ENCODE measurements around the gene CALML3. TPM values are rescaled to one million over a fixed set of nuclear protein-coding genes. Genes with fewer than 3 reads are reported as not detected.
A peak's percentile ranks its signal among the peaks of the same experiment; 100 is the strongest.

CALML3 gene
- total and polyA plus RNA-seq, 7 experiments from 2014 or later, result not detected

DNA sequence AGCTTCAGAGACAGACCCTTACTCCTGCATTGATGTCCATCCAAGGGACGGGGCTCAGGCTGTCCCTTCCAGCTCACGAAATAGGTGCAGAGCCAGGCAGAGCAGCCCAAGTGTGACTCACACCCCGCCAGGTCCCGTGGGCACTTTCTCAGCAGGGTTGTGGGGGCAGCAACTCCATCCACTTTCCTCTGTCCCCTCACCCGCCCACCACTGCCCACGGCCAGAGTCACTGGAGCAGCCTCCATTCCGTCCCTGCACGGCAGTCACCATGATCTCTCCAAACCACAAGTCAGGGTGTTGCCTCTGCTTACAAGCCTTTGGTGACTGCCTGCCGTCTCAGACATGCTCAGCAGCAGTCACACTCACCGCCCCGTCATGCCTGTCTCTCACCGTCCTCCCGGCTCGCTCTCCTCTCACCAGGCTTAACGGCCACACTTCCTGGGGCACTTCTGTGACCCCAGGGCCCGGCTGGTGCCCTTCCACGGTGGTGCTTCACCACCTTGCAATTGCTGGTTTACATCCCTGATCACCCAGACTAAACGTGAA lies 39.3 kb downstream of the CALML3 start:
- Histone ChIP-seq H3K4me3 (ENCODE audit: low read length) (peak overlapping the region; percentile 34), H3K4me1 (ENCODE audit: control insufficient read depth in 2 of 2, insufficient read depth in 2 of 2, low read length in 2 of 2) (peaks cover 3 to 31% of the 10 kb centered on the region in 2 donors), H3K9me3 (ENCODE audit: control insufficient read depth in 2 of 3, low read length in 3 of 3) (no peaks in the 10 kb centered on the region), H3K27ac (ENCODE audit: low read depth, low read length) (peak overlapping the region; percentile 83), H3K36me3 (ENCODE audit: control insufficient read depth in 2 of 3, insufficient read depth in 3 of 3, low read length in 3 of 3) (no peaks in the 10 kb centered on the region), H3K27me3 (ENCODE audit: control insufficient read depth in 2 of 2, insufficient read depth in 2 of 2, low read length in 2 of 2) (no peaks in the 10 kb centered on the region)
- Mint-ChIP-seq H3K4me1 (peaks cover 21 to 56% (median 43%) of the 10 kb centered on the region in 7 donors), H3K4me3 (peak overlapping the region; percentile 78 to 95 (median 86)), H3K27me3 (peaks cover 0 to 6% (median 0%) of the 10 kb centered on the region in 5 donors), H3K9me3 (peaks cover 0 to 6% (median 3%) of the 10 kb centered on the region in 11 donors), H3K36me3 (peaks cover 0 to 8% (median 0%) of the 10 kb centered on the region in 5 donors), H3K27ac (peak overlapping the region; percentile 97 to 100 (median 99))
- ATAC-seq, result peak; percentile 87
- DNase-seq, result peak; percentile 34 to 67 (median 64)
- intact Hi-C loops (cut with micrococcal nuclease), result loop anchor here in 1 of 2 donors (1.0 kb wide), 3 partner anchors 8 to 118 kb away; no protein-coding TSS in a partner anchor
- CTCF ChIA-PET, result interaction anchor here (0.9 to 1.2 kb wide), 3 partner anchors 60 to 122 kb away, joined by 3 read pairs; no protein-coding TSS in a partner anchor
- POLR2A ChIA-PET, result interaction anchor here (0.8 to 5.9 kb wide), 12 partner anchors 8 to 117 kb away, joined by 3 to 70 read pairs (median 4); partner anchors contain the start of gene CALML5

DNA sequence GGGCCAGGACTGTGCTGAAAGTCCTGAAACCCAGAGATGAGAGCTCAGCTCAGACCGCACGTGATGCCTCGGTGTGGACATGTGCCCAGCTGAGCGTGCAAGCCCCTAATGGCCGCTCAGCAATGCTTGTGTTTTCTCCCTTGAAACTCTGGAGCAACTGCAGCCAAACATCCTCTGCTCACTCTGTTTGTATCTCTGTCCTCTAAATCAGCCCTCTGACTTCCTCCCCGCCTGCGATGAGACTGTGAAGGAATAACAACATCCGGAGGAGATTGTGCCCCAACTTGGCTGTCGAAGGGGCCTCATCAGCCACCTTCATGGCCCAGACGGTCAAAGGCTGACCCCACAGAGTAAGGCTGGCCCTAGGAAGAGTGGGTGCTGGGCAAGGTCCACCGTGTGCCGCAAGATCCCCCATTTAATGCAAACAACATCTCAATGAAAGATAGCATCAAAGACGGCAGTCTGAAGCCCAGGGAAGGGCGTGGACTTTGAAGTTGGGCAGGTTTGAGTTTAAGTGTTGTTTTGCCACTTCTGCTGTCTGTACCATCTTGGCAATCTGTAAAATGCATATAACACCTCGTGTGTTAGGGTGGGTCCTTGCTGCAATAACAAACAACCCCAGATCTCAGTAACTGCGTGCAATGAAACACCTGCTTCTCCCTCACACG lies 39.9 kb downstream of the CALML3 start:
- Mint-ChIP-seq H3K36me3 (peaks cover 0 to 8% (median 0%) of the 10 kb centered on the region in 5 donors), H3K27ac (peak overlapping the region; percentile 97 to 100 (median 99)), H3K9me3 (peaks cover 0 to 6% (median 3%) of the 10 kb centered on the region in 11 donors), H3K4me1 (peaks cover 24 to 54% (median 43%) of the 10 kb centered on the region in 7 donors), H3K27me3 (peaks cover 0 to 6% (median 0%) of the 10 kb centered on the region in 5 donors), H3K4me3 (peak overlapping the region; percentile 78 to 95 (median 86))
- ATAC-seq (peak; percentile 77), DNase-seq (peak in 8 of 9 donors; percentile 17 to 79 (median 71))
- CTCF ChIA-PET, result interaction anchor here (0.9 to 1.2 kb wide), 3 partner anchors 59 to 122 kb away, joined by 3 read pairs; no protein-coding TSS in a partner anchor
- no peaks in the 10 kb centered on the region for H3K36me3 ChIP-seq (ENCODE audit: control insufficient read depth in 2 of 3, insufficient read depth in 3 of 3, low read length in 3 of 3)
- H3K4me1 ChIP-seq (ENCODE audit: control insufficient read depth in 2 of 2, insufficient read depth in 2 of 2, low read length in 2 of 2), result peaks cover 3 to 31% of the 10 kb centered on the region in 2 donors
- POLR2A ChIA-PET, result interaction anchor here (0.8 to 5.9 kb wide), 13 partner anchors 10 to 246 kb away, joined by 3 to 70 read pairs (median 4); partner anchors contain the start of gene CALML5
- H3K9me3 ChIP-seq (ENCODE audit: control insufficient read depth in 2 of 3, low read length in 3 of 3), result no peaks in the 10 kb centered on the region
- peak overlapping the region; percentile 34 for H3K4me3 ChIP-seq (ENCODE audit: low read length)
- no peaks in the 10 kb centered on the region for H3K27me3 ChIP-seq (ENCODE audit: control insufficient read depth in 2 of 2, insufficient read depth in 2 of 2, low read length in 2 of 2)
- intact Hi-C loops (cut with micrococcal nuclease), result loop anchor here in 1 of 2 donors (1.0 kb wide), 3 partner anchors 8 to 118 kb away; no protein-coding TSS in a partner anchor
- H3K27ac ChIP-seq (ENCODE audit: low read depth, low read length), result peak overlapping the region; percentile 83

DNA sequence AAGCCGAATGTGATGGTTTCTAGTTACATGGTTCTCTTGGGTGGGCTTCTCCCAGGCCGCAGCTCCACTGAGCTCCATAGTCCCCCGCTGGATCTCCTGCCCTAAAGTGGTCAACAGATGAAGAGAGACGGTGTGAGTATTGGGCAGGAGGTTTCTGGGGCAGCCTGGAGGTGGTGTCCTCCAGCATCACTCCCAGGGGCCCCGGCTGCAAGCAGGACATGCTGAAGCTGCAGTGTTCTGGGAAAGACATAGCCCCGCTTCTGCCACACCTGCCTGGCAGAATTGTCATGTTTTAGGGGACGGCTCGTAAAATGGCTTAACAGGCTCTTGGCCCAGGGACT lies 40.4 kb downstream of the CALML3 start:
- Mint-ChIP-seq H3K9me3 (peaks cover 0 to 6% (median 3%) of the 10 kb centered on the region in 11 donors), H3K4me1 (peaks cover 24 to 49% (median 38%) of the 10 kb centered on the region in 7 donors), H3K27ac (peak overlapping the region; percentile 97 to 100 (median 99)), H3K27me3 (peaks cover 0 to 6% (median 0%) of the 10 kb centered on the region in 5 donors), H3K36me3 (peaks cover 0 to 8% (median 0%) of the 10 kb centered on the region in 5 donors), H3K4me3 (peak overlapping the region; percentile 78 to 95 (median 86))
- DNase-seq (no peak), ATAC-seq (no peak)
- H3K4me3 ChIP-seq (ENCODE audit: low read length), result no peak overlapping the region
- no peaks in the 10 kb centered on the region for H3K9me3 ChIP-seq (ENCODE audit: control insufficient read depth in 2 of 3, low read length in 3 of 3)
- no peaks in the 10 kb centered on the region for H3K36me3 ChIP-seq (ENCODE audit: control insufficient read depth in 2 of 3, insufficient read depth in 3 of 3, low read length in 3 of 3)
- H3K4me1 ChIP-seq (ENCODE audit: control insufficient read depth in 2 of 2, insufficient read depth in 2 of 2, low read length in 2 of 2), result peaks cover 3 to 31% of the 10 kb centered on the region in 2 donors
- CTCF ChIA-PET, result interaction anchor here (1.1 to 1.4 kb wide), 2 partner anchors 42 to 58 kb away, joined by 3 read pairs; no protein-coding TSS in a partner anchor
- POLR2A ChIA-PET, result interaction anchor here (0.8 to 5.9 kb wide), 12 partner anchors 10 to 246 kb away, joined by 3 to 70 read pairs (median 4); no protein-coding TSS in a partner anchor
- peak overlapping the region; percentile 83 for H3K27ac ChIP-seq (ENCODE audit: low read depth, low read length)
- H3K27me3 ChIP-seq (ENCODE audit: control insufficient read depth in 2 of 2, insufficient read depth in 2 of 2, low read length in 2 of 2), result no peaks in the 10 kb centered on the region
- intact Hi-C loops (cut with micrococcal nuclease), result no loop called here

DNA sequence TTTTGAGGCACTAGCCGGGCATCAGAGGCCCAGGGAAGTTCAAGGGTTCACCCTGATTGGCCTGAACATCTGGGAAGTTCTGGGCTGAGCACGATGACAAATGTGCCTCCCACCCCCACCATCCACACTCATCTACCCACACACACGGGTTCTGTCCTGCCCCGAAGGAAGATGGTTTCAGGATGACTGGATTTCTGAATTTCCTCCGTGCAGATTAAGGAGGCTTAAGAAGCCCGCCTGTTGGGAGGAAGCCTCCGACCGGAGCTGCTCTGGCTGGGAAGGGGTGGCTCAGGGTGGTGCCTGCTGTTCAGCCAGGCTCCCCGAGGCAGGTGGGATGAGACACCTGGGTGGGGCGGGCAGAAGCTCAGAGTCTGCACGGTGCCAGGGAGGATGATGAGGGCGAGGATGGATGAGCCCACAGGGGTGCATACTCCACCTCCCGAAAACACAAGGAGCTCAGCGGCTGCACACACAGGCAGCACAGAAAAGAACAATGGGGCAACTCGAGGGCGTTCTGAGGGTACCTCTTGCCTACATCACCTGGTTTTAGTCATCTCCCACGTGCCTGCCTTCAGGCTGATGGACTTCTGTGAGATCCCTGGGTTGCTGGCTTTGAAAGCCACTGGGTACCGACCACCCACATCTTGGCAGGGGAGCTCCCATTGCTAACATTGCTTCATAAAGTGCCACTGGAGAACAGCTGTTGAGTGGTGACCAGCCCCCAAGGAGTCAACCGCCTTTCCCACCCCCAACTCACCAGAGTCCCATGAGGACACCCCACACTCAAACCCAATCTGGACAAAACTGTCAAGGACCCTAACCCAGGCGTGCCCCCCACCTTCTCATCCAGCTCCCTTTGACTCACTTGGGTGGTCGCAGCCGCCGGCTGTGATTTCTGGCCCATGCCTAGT lies 41.2 kb downstream of the CALML3 start:
- H3K36me3 Mint-ChIP-seq, result peaks cover 0 to 8% (median 0%) of the 10 kb centered on the region in 5 donors
- H3K9me3 Mint-ChIP-seq, result peaks cover 0 to 6% (median 3%) of the 10 kb centered on the region in 11 donors
- H3K27me3 Mint-ChIP-seq, result peaks cover 0 to 6% (median 0%) of the 10 kb centered on the region in 5 donors
- H3K4me3 Mint-ChIP-seq, result peak overlapping the region in 8 of 10 donors; percentile 4 to 95 (median 60)
- Histone ChIP-seq H3K9me3 (ENCODE audit: control insufficient read depth in 2 of 3, low read length in 3 of 3) (no peaks in the 10 kb centered on the region), H3K27ac (ENCODE audit: low read depth, low read length) (peak overlapping the region; percentile 83), H3K4me1 (ENCODE audit: control insufficient read depth in 2 of 2, insufficient read depth in 2 of 2, low read length in 2 of 2) (peaks cover 3 to 31% of the 10 kb centered on the region in 2 donors), H3K27me3 (ENCODE audit: control insufficient read depth in 2 of 2, insufficient read depth in 2 of 2, low read length in 2 of 2) (no peaks in the 10 kb centered on the region), H3K4me3 (ENCODE audit: low read length) (no peak overlapping the region), H3K36me3 (ENCODE audit: control insufficient read depth in 2 of 3, insufficient read depth in 3 of 3, low read length in 3 of 3) (no peaks in the 10 kb centered on the region)
- ATAC-seq, result no peak
- CTCF ChIA-PET, result interaction anchor here (1.1 to 1.4 kb wide), 4 partner anchors 41 to 64 kb away, joined by 3 to 6 read pairs (median 3); no protein-coding TSS in a partner anchor
- intact Hi-C loops (cut with micrococcal nuclease), result no loop called here
- peaks cover 24 to 47% (median 35%) of the 10 kb centered on the region in 7 donors for H3K4me1 Mint-ChIP-seq
- peak overlapping the region; percentile 30 to 100 (median 99) for H3K27ac Mint-ChIP-seq
- POLR2A ChIA-PET, result interaction anchor here (0.6 to 5.9 kb wide), 13 partner anchors 11 to 245 kb away, joined by 3 to 70 read pairs (median 4); no protein-coding TSS in a partner anchor
- DNase-seq, result no peak

DNA sequence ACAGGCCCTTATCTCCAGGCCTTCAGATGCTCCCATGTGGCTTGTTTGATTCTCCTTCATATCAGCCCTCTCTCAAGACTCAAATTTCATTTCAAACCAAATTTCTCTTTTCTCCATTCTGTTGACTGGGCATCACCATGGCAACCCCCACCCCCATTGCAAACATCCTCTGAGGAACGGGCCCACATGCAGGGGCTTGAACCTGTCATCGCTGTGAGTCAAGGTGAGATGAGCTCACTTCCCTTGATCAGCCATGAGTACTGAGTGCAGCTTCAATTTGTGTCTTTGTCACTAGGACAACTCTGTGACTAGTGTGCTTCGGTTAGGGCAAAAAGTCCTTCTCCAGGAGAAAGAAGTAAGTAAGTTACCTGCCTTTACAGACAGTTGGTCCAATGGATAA lies 41.9 kb downstream of the CALML3 start:
- no peak for ATAC-seq

More for the DNA sequence above, 41.9 kb downstream of the CALML3 start:
- Mint-ChIP-seq H3K9me3 (peaks cover 0 to 6% (median 3%) of the 10 kb centered on the region in 11 donors), H3K4me1 (peaks cover 23 to 47% (median 35%) of the 10 kb centered on the region in 7 donors), H3K27ac (peak overlapping the region in 8 of 9 donors; percentile 16 to 100 (median 93)), H3K27me3 (peaks cover 0 to 6% (median 0%) of the 10 kb centered on the region in 5 donors), H3K4me3 (peak overlapping the region in 6 of 10 donors; percentile 4 to 74 (median 45)), H3K36me3 (peaks cover 0 to 8% (median 0%) of the 10 kb centered on the region in 5 donors)
- peak in 1 of 9 donors; percentile 40 for DNase-seq
- H3K9me3 ChIP-seq (ENCODE audit: control insufficient read depth in 2 of 3, low read length in 3 of 3), result no peaks in the 10 kb centered on the region
- H3K36me3 ChIP-seq (ENCODE audit: control insufficient read depth in 2 of 3, insufficient read depth in 3 of 3, low read length in 3 of 3), result no peaks in the 10 kb centered on the region
- ChIA-PET POLR2A (interaction anchor here (0.6 to 5.9 kb wide), 6 partner anchors 12 to 120 kb away, joined by 3 to 70 read pairs (median 4); no protein-coding TSS in a partner anchor), CTCF (interaction anchor here (1.3 to 1.4 kb wide), 3 partner anchors 56 to 64 kb away, joined by 3 to 6 read pairs (median 3); no protein-coding TSS in a partner anchor)
- no peak overlapping the region for H3K4me3 ChIP-seq (ENCODE audit: low read length)
- no peaks in the 10 kb centered on the region for H3K27me3 ChIP-seq (ENCODE audit: control insufficient read depth in 2 of 2, insufficient read depth in 2 of 2, low read length in 2 of 2)
- H3K27ac ChIP-seq (ENCODE audit: low read depth, low read length), result no peak overlapping the region
- intact Hi-C loops (cut with micrococcal nuclease), result no loop called here
- H3K4me1 ChIP-seq (ENCODE audit: control insufficient read depth in 2 of 2, insufficient read depth in 2 of 2, low read length in 2 of 2), result peaks cover 3 to 31% of the 10 kb centered on the region in 2 donors

All from naive thymus-derived CD4-positive, alpha-beta T cell (primary cell).